NT2/D1 (cell line): Measurements from ENCODE around the gene FIBIN.

Experiments used
- YY1 ChIP-seq: IDR thresholded peaks from 2 replicates; pipeline ENCODE4 v1.6.1; 2011; ENCODE audit not compliant: insufficient read length, insufficient read depth
- ZNF274 ChIP-seq: IDR thresholded peaks from 2 replicates; pipeline ENCODE4 v1.6.1; 2011; ENCODE audit warnings: mild to moderate bottlenecking, low read depth, low read length

GRCh38 chr11:26987731-26988130, 6.2 kb upstream of the FIBIN start:
- TF ChIP-seq YY1 (no peak), ZNF274 (no peak)
